NCI-H1417 (cell line): ENCODE measurements around the gene PKIG.

ENCODE experiments used
- DNase-seq, 3 experiments: peaks; one replicate each; lab custom pipeline; 2025; lab: John Stamatoyannopoulos, UW

The PKIG gene

DNA sequence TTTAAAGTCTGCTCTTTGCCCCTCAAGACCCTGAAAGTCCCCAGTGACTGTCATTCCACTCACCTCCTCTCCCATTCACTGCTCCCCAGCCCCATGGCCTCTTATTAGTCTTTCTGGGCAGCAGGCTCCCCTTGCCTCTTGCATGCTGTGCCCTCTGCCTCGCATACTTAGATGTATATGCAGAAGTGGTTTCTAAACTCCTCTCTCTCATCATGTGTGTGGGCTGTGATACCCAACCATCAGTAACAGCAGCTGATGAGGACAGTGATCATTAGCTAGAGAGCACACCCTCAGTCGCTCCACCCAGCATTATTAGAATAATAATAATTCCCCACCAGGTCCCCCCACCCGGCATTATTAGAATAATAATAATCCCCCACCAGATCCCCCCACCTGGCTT is 14.5 kb downstream of the PKIG start:
- no peak for DNase-seq

- no peak for DNase-seq
Observed at GRCh38 chr20:44597516-44597915, 15.1 kb downstream of the PKIG start.

DNA sequence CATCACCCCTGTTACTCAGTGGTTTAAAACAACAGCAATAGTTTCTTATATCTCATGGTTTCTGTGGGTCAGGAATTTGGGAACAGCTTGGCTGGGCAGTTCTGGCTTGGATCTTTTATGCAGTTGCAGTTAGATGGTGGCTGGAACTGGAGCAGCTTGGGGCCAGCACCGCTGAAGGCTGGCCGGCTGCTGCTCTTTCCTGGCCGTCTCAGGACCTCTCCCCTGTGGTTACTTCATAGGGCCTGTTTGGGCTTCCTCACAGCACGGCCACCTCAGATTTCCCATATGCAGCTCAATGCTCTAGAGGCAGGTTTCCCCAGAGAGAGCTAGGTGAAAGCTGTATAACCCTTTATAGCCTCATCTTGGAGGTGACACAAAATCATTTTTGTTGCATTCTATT is 15.6 kb downstream of the PKIG start:
- no peak for DNase-seq

- DNase-seq = peak in 1 of 3 experiments; percentile 12
Observed at GRCh38 chr20:44598423-44599305, 16.3 kb downstream of the PKIG start.

- DNase-seq = no peak
Observed at GRCh38 chr20:44599715-44600114, 17.3 kb downstream of the PKIG start.

DNA sequence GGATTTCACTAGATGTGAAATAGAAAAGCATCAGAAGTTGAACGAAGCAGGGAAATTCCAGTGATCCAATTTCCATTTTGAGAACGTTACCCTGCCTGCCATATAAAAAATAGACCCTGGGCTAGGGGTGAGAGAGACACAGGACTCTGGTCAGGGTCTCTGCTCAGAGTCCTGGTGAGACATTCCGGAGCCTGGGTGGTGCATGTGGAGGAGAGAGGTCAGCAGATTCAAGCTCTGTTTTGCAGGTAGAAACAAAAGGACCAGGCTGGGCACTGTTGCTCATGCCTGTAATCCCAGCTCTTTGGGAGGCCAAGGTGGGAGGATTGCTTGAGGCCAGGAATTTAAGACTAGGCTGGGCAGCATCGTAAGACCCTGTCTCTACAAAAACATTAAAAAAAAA is 17.9 kb downstream of the PKIG start:
- DNase-seq = no peak

DNA sequence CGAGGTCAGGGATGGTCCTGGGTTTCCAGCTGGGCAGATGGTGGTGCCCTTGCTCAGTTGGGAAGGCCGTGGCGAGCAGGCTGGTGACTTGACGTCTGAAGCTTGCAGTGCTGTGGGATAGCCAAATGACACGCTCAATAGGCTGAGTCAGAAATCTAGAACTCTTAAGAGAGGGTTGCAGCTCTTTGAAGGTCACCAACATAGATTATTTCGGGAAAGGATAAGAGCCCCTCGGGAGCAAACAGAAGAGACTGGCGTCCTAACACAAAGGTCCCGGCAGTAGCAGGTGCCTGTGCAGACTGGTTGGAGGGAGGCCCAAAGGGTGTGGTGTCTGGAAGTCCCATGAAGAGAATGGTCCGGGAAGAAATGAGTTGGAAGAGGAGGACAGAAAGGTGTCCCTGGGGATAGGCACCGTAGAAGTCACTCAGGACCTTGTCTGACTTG is 18.4 kb downstream of the PKIG start:
- no peak for DNase-seq

DNA sequence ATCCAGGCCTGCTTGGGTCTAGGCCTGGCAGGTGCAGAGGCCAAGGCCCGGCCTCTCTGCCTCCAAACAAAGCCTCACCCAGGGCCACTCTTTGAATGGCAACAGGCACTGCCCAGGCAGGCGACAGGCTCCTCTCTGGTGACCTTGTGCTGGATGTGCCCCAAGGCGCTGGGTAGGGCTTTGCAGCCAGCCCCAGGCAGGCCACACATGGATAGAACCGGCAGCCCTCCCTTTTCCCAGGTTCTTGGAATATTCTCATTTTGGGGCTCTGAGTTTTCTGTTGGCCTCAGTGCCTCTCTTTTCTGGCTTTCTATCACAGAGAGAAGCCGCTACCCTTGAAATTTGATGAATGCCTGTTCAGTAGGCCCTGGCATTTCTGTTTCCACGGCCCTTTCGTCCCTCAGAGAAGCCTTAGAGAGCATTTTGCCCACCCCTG is 18.9 kb downstream of the PKIG start:
- DNase-seq = no peak

- no peak for DNase-seq
Observed at GRCh38 chr20:44601801-44602204, 19.4 kb downstream of the PKIG start.

DNA sequence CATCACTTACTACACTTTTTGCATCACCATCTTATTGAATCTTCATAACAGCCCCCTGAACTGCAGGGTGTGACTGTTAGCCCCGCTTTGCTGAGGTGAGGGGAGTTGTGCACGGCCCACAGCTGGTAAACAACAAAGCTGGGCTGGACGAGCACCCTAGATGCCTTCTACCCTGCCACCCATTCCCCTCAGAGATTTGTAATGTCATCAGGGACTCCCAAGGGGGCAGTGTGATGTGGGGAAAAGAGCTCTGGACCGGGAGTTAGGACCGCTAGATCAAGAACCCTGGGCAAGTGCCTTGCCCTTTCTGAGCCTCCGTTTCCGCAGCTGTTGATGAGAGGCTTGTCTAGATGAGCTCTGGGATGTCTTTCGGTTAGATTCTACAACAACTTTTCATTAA is 20.9 kb downstream of the PKIG start:
- DNase-seq = no peak

- DNase-seq = no peak
Observed at GRCh38 chr20:44606725-44607441, 24.5 kb downstream of the PKIG start.

- no peak for DNase-seq
Observed at GRCh38 chr20:44609006-44609515, 26.7 kb downstream of the PKIG start.

GRCh38 chr20:44609516-44610312 is 27.3 kb downstream of the PKIG start:
- peak; percentile 69 to 88 (median 74) for DNase-seq

- DNase-seq = no peak
Observed at GRCh38 chr20:44610313-44610962, 28.1 kb downstream of the PKIG start.

- DNase-seq = no peak
Observed at GRCh38 chr20:44613575-44613974, 31.2 kb downstream of the PKIG start.

DNA sequence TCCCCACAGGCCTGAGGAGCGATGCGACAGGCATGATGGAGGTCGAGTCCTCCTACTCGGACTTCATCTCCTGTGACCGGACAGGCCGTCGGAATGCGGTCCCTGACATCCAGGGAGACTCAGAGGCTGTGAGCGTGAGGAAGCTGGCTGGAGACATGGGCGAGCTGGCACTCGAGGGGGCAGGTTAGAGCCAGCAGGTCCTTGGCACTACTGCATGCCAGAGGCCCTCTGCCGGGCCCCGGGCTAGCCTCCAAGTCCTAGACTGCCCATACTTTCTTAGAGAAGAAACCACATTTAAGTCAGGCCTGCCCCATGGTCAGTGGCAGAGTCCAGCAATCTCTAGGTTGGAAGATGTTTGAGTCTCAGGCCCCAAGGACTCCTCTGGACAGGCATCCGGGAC is 32.1 kb downstream of the PKIG start:
- no peak for DNase-seq

DNA sequence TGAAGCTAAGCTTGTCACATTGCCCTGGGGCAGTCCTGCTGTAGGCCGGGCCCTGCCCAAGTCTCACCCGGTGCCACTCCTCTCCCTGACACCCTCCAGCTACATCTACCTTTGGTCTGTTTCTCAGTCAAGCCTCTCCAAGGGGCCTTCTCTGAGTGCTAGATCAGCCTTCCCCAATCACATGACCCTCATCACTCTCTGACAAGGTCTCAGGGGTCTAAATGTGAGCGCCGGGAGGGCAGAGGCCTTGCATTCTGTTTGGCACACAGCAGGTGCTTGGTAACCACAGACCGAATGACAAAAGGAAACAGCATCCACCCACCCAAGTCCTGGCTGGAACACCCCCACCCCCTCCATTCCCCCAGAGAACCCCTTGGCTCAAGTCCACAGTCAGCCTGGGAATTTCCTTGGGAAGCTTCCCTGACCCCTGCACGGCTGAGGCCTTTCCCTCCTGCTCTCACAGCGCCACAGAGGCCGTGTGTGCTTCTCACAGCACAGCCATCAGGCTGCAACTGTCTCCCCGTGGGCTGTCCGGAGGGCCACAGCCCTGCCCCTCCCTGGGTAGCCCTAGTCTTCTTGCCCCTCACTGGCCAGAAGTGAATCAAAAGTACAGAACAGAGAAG is 32.9 kb downstream of the PKIG start:
- no peak for DNase-seq

DNA sequence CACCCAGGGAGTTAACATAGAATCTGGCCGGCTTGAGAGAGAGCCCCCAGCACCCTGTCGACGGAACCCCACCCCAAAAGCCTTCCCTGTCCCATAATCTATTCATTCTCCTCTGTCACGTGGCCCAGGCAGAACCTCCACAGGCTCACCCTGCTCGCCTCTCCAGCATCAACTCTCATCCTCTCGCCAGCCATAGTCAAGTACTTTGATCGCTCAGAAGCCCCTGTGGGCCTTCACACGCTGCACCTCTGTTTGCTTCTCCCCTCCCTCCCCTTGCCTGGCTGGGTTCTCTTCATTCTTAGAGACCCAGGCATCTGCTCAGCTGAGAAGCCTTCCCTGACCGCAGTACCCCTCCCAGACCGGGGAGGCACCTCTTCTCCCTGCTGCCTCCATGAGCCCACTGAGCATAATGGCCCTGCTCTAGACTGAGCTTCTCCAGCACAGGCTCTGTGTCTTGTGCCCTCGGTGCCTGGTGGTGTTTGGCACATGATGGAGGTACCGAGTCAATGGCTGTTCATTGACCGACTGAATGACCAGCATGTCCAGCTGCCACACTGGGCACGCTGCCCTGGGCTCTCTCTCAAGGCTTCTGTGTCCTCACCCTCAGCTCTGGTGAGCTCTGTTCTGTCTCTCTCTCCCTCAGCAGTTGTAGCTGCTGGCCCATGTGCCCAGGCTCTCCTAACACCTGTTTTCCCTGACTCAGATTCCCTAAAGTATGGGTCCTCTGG is 33.7 kb downstream of the PKIG start:
- DNase-seq = no peak

DNA sequence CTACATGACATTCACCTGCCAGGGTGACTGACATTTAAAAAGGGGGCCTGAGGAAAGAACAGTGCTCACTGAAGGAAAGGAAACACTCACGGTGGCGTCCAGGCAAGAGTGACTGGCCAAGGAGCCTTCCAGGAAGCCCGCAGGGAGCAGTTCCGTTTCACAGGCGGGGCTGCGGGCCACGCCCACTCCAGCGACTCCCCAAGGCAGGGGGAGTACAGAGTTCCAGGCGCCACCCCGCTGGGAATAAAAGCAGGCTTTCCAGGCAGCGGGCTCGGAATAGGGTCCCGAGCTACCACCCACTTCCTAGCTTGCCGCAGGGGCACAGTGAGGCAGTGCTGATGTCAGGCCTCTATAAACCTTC is 34.2 kb downstream of the PKIG start:
- DNase-seq = no peak

GRCh38 chr20:44618318-44618731 is 35.9 kb downstream of the PKIG start:
- DNase-seq = no peak

- DNase-seq = no peak
Observed at GRCh38 chr20:44619294-44619693, 36.9 kb downstream of the PKIG start.
